ENCODE measurements around the gene ITM2B. TPM values are rescaled to one million over a fixed set of nuclear protein-coding genes. Genes with fewer than 3 reads are reported as not detected.

The ITM2B gene
- total and polyA plus RNA-seq, 2 experiments from 2014 or later, result 295 to 690 TPM

DNA sequence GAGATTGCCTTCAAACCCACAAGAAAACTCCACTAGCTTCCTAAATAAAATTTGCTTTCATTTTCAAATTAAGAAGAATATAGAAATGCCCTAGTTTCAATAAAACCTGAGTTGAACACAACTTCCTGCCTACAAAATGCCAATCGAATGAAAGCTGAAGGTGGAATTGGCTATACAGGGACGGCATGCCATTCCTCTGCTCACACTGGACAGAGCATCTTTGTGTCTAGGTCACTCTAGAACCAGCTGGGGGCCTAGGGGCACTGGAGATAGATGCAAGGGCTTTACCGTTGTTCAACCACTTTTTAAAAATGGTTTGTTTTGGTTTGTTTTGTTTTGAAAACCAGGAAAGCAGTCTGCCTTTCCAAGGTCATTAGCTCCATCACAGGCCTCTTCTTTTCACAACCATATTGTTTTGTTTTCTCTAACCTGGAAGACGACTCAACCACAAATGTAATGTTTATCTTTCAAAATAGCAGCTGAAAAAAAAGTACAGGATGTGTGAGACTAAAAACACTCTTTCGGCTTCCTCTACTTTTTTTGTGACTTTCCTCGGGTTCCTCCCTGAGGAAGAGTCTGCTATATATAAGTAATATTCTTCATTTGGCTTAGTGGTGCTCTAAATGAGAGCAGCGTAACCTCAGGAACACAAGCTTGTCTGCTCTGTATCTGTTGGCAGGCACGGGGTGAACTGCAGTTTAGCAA, 11.9 kb upstream of the ITM2B start:
- Histone ChIP-seq H3K9me2 (ENCODE audit: insufficient read depth) (no peaks in the 10 kb centered on the region), H3K27me3 (replicated peaks; ENCODE audit: insufficient read depth) (no peaks in the 10 kb centered on the region), H3K9me3 (ENCODE audit: low read depth) (no peaks in the 10 kb centered on the region), H3K4me1 (ENCODE audit: insufficient read depth) (peaks cover 20% of the 10 kb centered on the region; the same call in 1 of the 2 replicates), H3F3A (ENCODE audit: insufficient read depth) (peaks cover 21% of the 10 kb centered on the region), H3K9ac (no peak overlapping the region), H3K4me3 (peak overlapping the region; percentile 76; the same call in 1 of the 2 replicates), H3K36me3 (ENCODE audit: low read depth) (no peaks in the 10 kb centered on the region), H2AFZ (peak overlapping the region; percentile 87), H3K27ac (peak overlapping the region; percentile 5; the same call in 1 of the 2 replicates), H3K79me2 (ENCODE audit: insufficient read depth) (no peaks in the 10 kb centered on the region), H4K20me1 (ENCODE audit: insufficient read depth) (no peaks in the 10 kb centered on the region), H3K4me2 (ENCODE audit: unreplicated experiment) (peak overlapping the region; percentile 60)
- no peak for TF ChIP-seq EZH2 (IDR thresholded peaks at IDR 0.05; ENCODE audit: insufficient read depth, poor library complexity, severe bottlenecking)
- TF ChIP-seq EZH2phosphoT487 (IDR thresholded peaks at IDR 0.05; ENCODE audit: insufficient read depth, low read depth), result no peak
- in situ Hi-C loops (cut with MboI), result no loop called here
- peak; percentile 39 for DNase-seq
- 31 to 33% methylated on average over 8 of the region's 8 CpGs for WGBS, 2 experiments (ENCODE audit: low coverage in 1 of 2, low lambda C conversion rate in 2 of 2, missing lambda C conversion rate in 2 of 2)

- no peak for DNase-seq
- 17 to 19% methylated on average over 4 of the region's 4 CpGs for WGBS, 2 experiments (ENCODE audit: low coverage in 1 of 2, low lambda C conversion rate in 2 of 2, missing lambda C conversion rate in 2 of 2)
- peak overlapping the region; percentile 76 for H3K4me3 ChIP-seq
Observed at GRCh38 chr13:48221686-48222187, 11.3 kb upstream of the ITM2B start.

GRCh38 chr13:48222358-48223301, 10.4 kb upstream of the ITM2B start:
- 49 to 53% methylated on average over 12 of the region's 12 CpGs for WGBS, 2 experiments (ENCODE audit: low coverage in 1 of 2, low lambda C conversion rate in 2 of 2, missing lambda C conversion rate in 2 of 2)
- no peak for TF ChIP-seq EZH2phosphoT487 (IDR thresholded peaks at IDR 0.05; ENCODE audit: insufficient read depth, low read depth)
- TF ChIP-seq EZH2 (IDR thresholded peaks at IDR 0.05; ENCODE audit: insufficient read depth, poor library complexity, severe bottlenecking), result no peak
- peaks cover 16% of the 10 kb centered on the region; the same call in 1 of the 2 replicates for H3K4me1 ChIP-seq (ENCODE audit: insufficient read depth)
- DNase-seq, result peak; percentile 74
- H3K36me3 ChIP-seq (ENCODE audit: low read depth), result no peaks in the 10 kb centered on the region
- H3K79me2 ChIP-seq (ENCODE audit: insufficient read depth), result no peaks in the 10 kb centered on the region
- peak overlapping the region; percentile 70 for H3K9ac ChIP-seq
- H3K4me2 ChIP-seq (ENCODE audit: unreplicated experiment), result peak overlapping the region; percentile 74
- H3K27me3 ChIP-seq (replicated peaks; ENCODE audit: insufficient read depth), result no peaks in the 10 kb centered on the region
- no peaks in the 10 kb centered on the region for H3K9me2 ChIP-seq (ENCODE audit: insufficient read depth)
- H2AFZ ChIP-seq, result peak overlapping the region; percentile 87
- no peaks in the 10 kb centered on the region for H3K9me3 ChIP-seq (ENCODE audit: low read depth)
- H3K27ac ChIP-seq, result peak overlapping the region; percentile 68
- in situ Hi-C loops (cut with MboI), result no loop called here
- H3F3A ChIP-seq (ENCODE audit: insufficient read depth), result peaks cover 21% of the 10 kb centered on the region
- H3K4me3 ChIP-seq, result peak overlapping the region; percentile 76
- H4K20me1 ChIP-seq (ENCODE audit: insufficient read depth), result no peaks in the 10 kb centered on the region

More at GRCh38 chr13:48221686-48222187, 11.3 kb upstream of the ITM2B start:
- Histone ChIP-seq H3K36me3 (ENCODE audit: low read depth) (no peaks in the 10 kb centered on the region), H2AFZ (peak overlapping the region; percentile 87), H3K4me2 (ENCODE audit: unreplicated experiment) (peak overlapping the region; percentile 74), H3K27ac (peak overlapping the region; percentile 68), H4K20me1 (ENCODE audit: insufficient read depth) (no peaks in the 10 kb centered on the region), H3K4me1 (ENCODE audit: insufficient read depth) (peaks cover 16% of the 10 kb centered on the region; the same call in 1 of the 2 replicates), H3K9me3 (ENCODE audit: low read depth) (no peaks in the 10 kb centered on the region), H3K9me2 (ENCODE audit: insufficient read depth) (no peaks in the 10 kb centered on the region), H3K79me2 (ENCODE audit: insufficient read depth) (no peaks in the 10 kb centered on the region), H3F3A (ENCODE audit: insufficient read depth) (peaks cover 21% of the 10 kb centered on the region), H3K27me3 (replicated peaks; ENCODE audit: insufficient read depth) (no peaks in the 10 kb centered on the region), H3K9ac (peak overlapping the region; percentile 70)
- TF ChIP-seq EZH2 (IDR thresholded peaks at IDR 0.05; ENCODE audit: insufficient read depth, poor library complexity, severe bottlenecking) (no peak), EZH2phosphoT487 (IDR thresholded peaks at IDR 0.05; ENCODE audit: insufficient read depth, low read depth) (no peak)
- in situ Hi-C loops (cut with MboI), result no loop called here

- H3K36me3 ChIP-seq (ENCODE audit: low read depth), result no peaks in the 10 kb centered on the region
- H3K9ac ChIP-seq, result no peak overlapping the region
- H4K20me1 ChIP-seq (ENCODE audit: insufficient read depth), result no peaks in the 10 kb centered on the region
- TF ChIP-seq EZH2phosphoT487 (IDR thresholded peaks at IDR 0.05; ENCODE audit: insufficient read depth, low read depth) (no peak), EZH2 (IDR thresholded peaks at IDR 0.05; ENCODE audit: insufficient read depth, poor library complexity, severe bottlenecking) (no peak)
- H3K9me3 ChIP-seq (ENCODE audit: low read depth), result no peaks in the 10 kb centered on the region
- H3K27ac ChIP-seq, result no peak overlapping the region
- H3F3A ChIP-seq (ENCODE audit: insufficient read depth), result peaks cover 21% of the 10 kb centered on the region
- in situ Hi-C loops (cut with MboI), result no loop called here
- 90% methylated on average over 3 of the region's 3 CpGs for WGBS, 2 experiments (ENCODE audit: low coverage in 1 of 2, low lambda C conversion rate in 2 of 2, missing lambda C conversion rate in 2 of 2)
- H3K4me3 ChIP-seq, result no peak overlapping the region
- peaks cover 16% of the 10 kb centered on the region; the same call in 1 of the 2 replicates for H3K4me1 ChIP-seq (ENCODE audit: insufficient read depth)
- no peak overlapping the region for H2AFZ ChIP-seq
- H3K27me3 ChIP-seq (replicated peaks; ENCODE audit: insufficient read depth), result no peaks in the 10 kb centered on the region
- H3K4me2 ChIP-seq (ENCODE audit: unreplicated experiment), result no peak overlapping the region
- H3K79me2 ChIP-seq (ENCODE audit: insufficient read depth), result no peaks in the 10 kb centered on the region
- H3K9me2 ChIP-seq (ENCODE audit: insufficient read depth), result no peaks in the 10 kb centered on the region
- DNase-seq, result no peak
Observed at GRCh38 chr13:48224701-48225100, 8.3 kb upstream of the ITM2B start.
